SU-DHL-6 (cell line): ENCODE measurements around the gene SAFB.

Experiments
- EZH2phosphoT487 ChIP-seq: fragments of 200-600 bp; sonication (generic), shearing (Covaris generic); conservative IDR thresholded peaks from 2 replicates; pipeline ENCODE4 v1.6.1; 2018; ENCODE audit warnings: mild to moderate bottlenecking, antibody characterized with exemption, low read length, moderate library complexity, mixed read lengths
- TF ChIP-seq, protein P1 (sequence below): fragments of 200-600 bp; sonication (generic); IDR thresholded peaks from one replicate; pipeline ENCODE4 v1.5.1; 2017; ENCODE audit warnings: antibody characterized with exemption, mild to moderate bottlenecking, low read length, moderate library complexity; ENCODE audit not compliant: insufficient read depth, poor library complexity, severe bottlenecking

DNA sequence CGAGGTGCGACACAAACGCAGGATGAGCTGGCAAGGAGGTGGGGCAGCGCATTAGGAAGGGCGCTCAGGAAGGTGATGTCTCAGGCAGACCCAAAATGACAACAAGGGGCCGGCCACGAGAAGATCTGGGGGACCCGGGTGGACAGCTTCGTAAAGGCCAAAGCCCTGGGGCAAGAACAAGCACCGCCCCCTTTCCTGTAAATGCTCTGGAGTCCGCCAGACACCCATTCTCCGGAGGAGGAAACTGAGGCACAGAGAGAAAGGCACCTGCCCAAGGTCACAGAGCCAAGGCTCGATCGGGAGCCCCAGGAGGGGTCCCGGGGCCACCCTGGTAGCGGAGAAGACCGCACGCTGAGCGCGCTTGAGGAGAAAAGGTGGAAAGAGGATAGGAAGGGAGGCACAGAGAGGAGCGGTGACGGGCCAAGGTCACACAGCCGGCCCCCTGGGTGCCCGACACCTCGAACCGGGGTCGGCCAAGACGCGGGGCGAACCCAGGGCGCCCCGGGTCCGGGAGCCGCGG is 878 bp upstream of the SAFB start:
- TF ChIP-seq, protein P1, sequence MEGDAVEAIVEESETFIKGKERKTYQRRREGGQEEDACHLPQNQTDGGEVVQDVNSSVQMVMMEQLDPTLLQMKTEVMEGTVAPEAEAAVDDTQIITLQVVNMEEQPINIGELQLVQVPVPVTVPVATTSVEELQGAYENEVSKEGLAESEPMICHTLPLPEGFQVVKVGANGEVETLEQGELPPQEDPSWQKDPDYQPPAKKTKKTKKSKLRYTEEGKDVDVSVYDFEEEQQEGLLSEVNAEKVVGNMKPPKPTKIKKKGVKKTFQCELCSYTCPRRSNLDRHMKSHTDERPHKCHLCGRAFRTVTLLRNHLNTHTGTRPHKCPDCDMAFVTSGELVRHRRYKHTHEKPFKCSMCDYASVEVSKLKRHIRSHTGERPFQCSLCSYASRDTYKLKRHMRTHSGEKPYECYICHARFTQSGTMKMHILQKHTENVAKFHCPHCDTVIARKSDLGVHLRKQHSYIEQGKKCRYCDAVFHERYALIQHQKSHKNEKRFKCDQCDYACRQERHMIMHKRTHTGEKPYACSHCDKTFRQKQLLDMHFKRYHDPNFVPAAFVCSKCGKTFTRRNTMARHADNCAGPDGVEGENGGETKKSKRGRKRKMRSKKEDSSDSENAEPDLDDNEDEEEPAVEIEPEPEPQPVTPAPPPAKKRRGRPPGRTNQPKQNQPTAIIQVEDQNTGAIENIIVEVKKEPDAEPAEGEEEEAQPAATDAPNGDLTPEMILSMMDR: no peak
- TF ChIP-seq EZH2phosphoT487: no peak
